Amniotic stem cell (primary cell): ENCODE measurements around the gene NELL1.

Experiments used
- DNase-seq: peaks from one replicate; lab custom pipeline; 2025; lab: John Stamatoyannopoulos, UW

The NELL1 gene

DNA sequence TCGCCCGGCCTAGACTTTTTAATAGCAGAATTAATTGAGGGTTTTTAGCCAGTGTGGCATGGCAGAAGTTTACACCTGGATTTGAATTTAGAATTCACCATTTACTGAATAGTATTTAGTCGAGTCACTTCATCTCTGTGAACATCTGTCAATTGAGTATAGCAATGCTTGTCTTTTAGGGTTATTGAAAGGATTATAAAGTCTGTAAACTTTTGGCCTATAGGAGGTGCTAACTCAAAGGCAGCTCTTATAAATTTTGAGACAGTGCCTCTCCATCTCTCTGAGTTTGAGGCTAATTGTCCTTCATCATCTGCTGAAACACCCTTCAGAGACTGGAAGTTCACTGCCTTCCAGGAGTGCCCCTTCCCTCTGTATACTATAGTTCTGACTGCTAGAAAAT is 205.0 kb downstream of the NELL1 start:
- no peak for DNase-seq

DNA sequence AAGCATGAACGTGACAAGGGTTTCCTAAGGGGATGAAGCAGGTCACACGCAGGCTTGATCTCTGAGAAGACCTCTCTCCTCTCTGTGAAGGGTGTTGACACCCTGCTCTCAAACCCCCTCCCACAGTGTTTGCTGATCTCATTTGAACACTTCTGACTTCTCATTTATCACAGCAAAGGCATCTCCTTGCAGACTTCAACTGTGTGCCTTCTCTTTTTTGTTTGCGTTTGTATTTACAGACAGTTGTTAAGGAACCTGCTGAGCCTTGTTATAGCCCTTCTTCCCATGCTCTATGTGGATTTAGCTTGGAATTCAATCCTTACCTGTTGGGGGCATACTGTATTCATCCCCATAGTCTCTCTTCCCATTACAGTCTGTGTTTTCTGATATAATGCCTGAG is 206.5 kb downstream of the NELL1 start:
- no peak for DNase-seq

- no peak for DNase-seq
Measured at GRCh38 chr11:20876738-20877137, 207.4 kb downstream of the NELL1 start.

DNA sequence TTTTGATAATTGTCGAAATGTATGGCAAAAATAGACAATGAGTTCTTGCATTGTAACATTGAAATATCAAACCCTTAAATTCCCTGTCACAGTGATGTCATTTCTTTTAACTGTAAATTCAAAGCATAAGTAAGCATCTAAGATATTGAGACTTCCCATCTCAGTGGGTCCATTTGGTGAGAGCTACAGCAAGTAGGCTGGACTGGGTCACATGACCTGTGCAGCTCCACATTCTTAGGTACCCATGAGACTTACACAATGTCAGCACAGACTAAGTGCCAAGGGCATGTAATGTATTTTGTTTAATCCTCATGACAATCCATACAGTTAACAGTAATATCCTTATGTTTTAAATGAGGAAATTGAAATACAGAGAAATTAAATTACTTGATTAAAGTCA is 210.7 kb downstream of the NELL1 start:
- no peak for DNase-seq

- DNase-seq = no peak
Measured at GRCh38 chr11:20881328-20882079, 212.1 kb downstream of the NELL1 start.

- DNase-seq = no peak
Measured at GRCh38 chr11:20887137-20887536, 217.8 kb downstream of the NELL1 start.

GRCh38 chr11:20894296-20894695 is 224.9 kb downstream of the NELL1 start:
- DNase-seq = no peak

DNA sequence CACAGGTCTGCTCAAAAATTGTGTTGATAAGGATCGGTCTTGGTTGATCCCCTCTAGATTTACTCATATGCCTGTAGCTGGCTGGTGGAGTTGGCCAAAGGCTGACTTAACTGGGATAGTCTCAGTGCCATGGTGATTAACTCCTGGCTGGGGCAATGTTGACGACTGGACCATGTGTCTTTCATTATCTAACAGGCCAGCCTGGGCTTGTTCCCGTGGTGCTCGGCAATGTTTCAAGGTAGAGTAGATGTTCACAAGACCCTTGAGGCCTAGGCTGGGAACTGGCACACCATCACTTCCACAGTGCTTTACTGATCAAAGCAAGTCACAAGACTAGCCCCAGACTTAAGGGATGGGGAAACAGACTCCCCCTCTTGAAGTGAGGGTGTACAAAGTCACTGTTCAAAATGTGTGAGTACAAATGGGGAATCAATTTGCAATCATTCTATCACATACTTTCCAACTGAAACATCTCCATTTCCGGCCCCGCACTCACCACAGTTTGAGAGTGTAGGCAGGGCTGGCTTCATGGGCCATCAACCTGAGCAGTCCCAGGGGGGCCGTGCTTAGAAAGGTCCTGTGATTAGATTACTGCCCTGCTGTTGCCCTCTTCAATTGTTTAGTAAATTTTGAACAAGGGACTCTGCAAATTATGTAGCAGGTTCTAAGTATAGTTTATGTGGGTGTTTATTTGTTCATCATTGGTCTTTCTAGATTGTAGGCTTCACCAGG is 240.8 kb downstream of the NELL1 start:
- no peak for DNase-seq

DNA sequence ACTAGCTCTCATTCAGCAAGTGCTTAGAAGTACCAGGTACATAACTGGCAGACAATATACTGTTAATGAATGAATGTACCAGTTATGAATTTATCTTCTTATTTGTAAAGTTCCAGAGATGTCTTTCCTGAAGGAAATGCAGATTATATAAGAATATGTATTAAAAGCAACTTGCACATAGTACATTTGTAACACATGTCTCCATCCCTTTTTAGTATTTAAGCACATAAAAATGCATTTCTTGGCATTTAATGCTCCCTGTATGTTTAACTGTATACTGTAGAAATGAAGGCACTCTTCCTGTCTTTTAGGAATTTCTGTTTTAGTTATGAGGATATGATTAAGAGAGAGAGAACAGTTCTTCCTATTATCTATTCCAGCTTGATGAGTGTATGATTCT is 241.3 kb downstream of the NELL1 start:
- no peak for DNase-seq

DNA sequence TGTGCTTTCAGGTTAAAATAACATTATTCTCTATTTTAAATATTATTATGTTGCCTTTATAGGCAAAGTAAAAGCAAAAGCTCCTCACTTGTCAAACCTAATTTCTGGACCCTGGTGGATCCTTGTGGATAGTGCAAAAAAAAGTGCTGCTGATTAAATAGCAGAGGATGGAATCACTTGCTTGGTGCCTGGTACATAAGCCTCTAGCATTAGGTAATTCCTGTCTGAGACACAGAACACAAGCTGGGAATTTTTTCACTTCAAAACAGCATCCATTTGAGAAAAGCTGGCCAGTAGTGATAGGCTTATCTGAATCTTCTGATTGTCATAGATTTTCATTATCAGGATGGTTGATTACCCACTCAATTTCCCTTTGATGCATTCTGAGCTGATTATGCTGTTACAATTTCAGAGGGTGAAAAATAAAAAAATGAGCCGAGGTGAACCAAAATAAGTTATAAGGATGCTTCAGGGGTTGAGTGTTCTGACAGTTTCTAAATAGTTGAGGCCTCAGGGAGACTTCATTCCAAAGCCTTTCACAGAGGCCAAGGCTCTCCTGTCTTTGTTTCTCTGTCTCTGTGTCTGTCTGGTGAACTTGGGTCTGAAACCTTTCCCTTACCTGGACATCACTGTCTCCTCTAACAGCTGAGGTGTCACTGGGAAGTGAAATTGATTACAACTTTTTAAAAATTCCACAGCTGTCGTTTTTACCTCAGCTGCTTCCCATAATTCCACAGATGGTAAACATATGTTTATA is 242.9 kb downstream of the NELL1 start:
- DNase-seq = no peak

GRCh38 chr11:20912922-20913512 is 243.6 kb downstream of the NELL1 start:
- DNase-seq = no peak

GRCh38 chr11:20917306-20917705 is 247.9 kb downstream of the NELL1 start:
- no peak for DNase-seq

DNA sequence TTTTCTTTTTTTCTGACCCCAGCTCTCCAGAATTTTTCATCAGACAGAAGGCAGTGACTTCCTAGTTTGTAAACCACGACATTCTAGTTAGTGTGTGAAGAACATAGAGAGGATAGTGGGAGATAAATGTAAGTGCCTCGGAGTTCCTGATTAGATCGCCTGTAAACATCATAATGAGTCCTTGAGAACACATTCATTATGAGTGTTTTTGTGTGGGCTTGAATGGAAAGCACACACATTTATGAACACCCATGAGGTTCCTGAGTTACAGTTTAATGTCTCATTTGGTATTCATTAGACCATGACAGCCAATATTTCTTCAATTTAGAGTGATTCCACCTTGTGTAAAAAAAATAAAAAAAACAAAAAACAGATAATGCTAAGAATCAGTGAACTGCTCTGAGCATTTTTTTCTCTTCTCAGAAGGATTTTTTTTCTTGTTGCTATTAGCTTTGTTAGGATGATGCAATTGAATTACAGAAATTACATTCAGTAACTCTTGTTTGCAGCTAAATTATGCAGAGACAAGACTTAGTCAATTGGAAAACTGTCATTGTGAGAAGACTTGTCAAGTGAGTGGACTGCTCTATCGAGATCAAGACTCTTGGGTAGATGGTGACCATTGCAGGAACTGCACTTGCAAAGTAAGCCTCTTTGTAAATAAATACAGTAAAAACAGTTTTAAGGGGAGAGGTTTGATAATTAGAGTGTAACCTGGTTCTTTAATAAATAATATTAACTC is 257.6 kb downstream of the NELL1 start:
- no peak for DNase-seq

DNA sequence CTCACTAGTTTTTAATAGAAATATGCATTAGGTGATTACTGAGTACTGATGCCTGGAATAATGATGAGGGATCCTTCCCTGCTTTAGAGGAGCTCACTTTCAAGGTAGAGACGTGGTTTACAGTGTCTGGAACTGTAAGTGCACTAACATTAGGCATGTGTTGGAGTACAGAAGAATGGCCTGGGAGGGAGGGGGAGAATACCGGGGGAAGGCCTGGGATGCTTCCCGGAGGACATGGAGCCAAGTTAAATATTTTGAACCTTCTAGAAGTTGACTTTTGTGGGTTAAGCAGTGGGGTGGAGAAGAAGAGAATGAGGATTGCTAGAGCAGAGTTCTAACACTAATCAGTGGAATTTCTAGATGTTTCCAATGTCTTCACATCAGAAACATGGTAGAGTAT is 261.6 kb downstream of the NELL1 start:
- no peak for DNase-seq

DNA sequence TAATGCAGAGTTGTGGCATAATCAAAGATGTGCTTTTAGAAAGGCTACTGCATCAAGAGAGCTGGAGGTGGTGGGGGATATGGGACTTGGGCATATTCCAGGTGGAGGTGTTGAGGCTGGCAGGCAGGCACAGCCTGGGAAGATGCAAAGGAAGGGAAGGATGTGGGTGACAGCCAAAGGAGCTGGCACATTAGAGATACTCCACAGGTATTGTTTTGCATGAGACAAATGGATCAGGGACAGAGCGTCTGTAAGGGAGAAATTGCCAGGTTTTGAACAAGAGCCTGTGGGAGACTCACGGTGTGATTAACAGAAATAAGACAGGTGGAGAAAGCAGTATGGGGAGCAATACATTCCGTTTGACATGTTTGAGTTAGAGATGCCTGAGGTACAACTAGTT is 263.7 kb downstream of the NELL1 start:
- no peak for DNase-seq

DNA sequence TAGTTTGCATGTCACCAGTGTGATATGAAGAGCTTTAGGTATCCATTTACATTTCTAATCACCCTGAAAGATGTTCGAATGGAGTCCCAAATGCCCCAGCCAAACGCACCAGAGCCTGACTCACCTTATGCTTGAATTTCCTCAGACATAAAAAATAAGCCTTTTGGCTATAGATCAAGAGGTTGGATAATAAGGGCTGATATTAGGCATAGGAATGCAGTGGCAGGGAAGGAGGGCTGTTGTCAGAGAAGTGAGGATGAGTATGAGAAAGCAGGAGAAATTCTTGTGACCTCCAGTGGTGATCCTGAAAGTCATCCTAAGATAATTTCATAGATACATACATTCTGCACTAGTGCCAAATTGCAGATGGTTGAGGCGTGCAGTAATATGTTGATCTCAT is 264.6 kb downstream of the NELL1 start:
- DNase-seq = no peak

GRCh38 chr11:20934516-20934915 is 265.1 kb downstream of the NELL1 start:
- no peak for DNase-seq

DNA sequence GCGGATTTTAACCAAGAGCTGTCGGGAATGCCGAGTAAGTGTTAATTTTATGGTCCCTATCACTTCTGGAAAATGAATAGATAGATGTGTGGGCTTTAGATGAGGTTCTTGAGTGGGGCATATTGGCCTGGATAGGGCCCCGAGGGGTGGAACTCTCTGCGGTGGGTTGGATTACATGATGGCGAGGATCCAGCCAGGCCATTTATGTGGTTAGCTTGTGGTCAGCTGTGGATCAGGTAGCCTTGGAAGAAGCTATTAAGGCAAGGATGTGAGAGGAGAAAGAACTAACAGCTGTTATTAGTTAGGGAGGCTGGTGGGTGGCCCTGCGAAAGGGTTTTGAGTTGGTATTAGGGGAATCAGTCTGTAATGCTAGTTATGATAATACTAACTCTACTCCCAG is 268.4 kb downstream of the NELL1 start:
- DNase-seq = no peak

DNA sequence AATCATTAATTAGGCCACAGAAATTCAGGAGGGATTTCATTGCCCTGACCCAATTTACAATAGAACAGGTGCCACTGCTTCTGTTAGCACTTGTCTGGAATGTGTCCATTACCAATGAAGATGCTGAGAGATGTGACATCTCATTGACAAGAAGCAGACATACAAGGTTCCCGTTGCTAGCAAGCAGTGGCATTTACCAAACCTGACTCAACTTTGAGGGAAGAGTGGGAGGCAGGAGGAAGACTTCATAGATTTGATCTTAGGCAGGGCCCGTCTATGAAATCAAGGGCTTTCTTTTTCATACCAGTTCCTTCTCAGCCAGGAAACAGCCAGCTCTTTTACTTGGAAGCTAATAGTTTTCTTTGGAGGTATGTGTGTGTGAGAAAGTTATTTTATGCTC is 280.2 kb downstream of the NELL1 start:
- no peak for DNase-seq

DNA sequence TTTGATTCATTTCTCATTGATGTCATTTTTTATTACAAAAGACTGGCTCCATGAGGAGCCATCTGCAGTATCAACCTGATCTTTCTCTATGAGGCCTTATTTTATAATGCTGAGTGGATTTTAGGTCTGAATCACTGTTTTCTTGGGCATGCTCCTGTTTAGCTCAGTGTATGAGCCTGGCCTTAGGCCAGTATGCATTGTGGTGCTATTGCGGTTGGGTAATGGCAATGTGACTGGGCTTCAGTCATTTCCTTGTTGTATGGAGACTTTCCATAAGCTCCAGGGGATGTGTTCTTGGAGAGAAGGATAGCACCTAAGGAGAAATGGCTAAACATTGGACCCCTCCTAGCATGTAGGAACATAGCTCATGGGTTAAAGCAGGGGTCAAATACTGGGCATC is 293.2 kb downstream of the NELL1 start:
- no peak for DNase-seq

DNA sequence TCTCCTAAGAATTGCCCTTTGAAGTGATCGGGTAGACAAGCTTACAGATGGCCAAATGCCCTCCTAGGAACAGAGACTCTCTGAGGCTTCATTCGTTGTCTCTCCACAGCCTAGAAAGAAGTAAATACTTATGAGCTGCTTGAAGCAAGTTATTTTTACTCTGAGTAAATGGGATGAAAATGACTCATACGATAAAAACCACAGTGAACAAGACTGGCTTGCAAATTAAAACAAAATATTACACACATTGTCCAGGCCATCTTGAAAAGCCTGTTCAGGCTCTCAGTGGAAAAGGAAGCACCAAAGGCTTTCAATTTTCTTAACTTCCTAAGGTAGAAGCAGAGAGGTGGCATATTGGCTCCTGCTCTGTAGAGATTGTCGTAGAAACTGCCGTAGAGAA is 294.2 kb downstream of the NELL1 start:
- DNase-seq = no peak

DNA sequence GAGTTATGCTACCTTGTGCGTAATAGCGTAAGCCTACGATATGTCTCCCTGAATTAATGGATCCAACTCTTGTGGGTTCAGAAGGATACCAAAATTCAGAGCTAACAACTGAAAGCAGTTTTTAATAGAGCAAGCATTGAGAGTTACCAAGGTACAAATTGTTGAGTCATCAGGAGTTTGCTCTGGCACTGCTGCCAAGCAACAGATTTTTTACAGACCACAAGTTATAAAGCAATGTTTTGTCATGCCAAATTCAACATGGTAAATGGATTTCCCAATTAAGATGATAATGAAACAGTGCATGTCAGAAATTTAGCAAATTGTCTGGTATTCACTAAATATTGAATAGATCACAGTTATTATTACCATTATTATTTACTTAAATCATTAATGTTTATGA is 295.6 kb downstream of the NELL1 start:
- no peak for DNase-seq
